K562 (cell line): ENCODE data around the gene TRPC1. TPM values are rescaled to one million over a fixed set of nuclear protein-coding genes. Genes with fewer than 3 reads are reported as not detected.
A peak's percentile ranks its signal among the peaks of the same experiment; 100 is the strongest.

Source experiments
- ELF2 ChIP-seq: fragments of 250-450 bp; sonication (Bioruptor Pico); IDR thresholded peaks from 2 replicates; pipeline ENCODE4 v1.5.0; 2021; ENCODE audit warnings: mild to moderate bottlenecking
- EWSR1 ChIP-seq: fragments of 450-650 bp; IDR thresholded peaks from 2 replicates; pipeline ENCODE4 v1.6.1; 2018; ENCODE audit warnings: borderline replicate concordance, mild to moderate bottlenecking, low read depth, moderate library complexity; ENCODE audit not compliant: partially characterized antibody
- GABPA ChIP-seq: fragments of 200-800 bp; sonication (Bioruptor generic); conservative IDR thresholded peaks from 2 replicates; pipeline ENCODE4 v1.6.1; 2016; ENCODE audit warnings: low read depth, missing genetic modification characterization, missing compliant biosample characterization
- MCM3 ChIP-seq: fragments of 450-650 bp; IDR thresholded peaks from 2 replicates; pipeline ENCODE4 v1.6.1; 2016
- POLR2AphosphoS2 ChIP-seq: IDR thresholded peaks from 2 replicates; pipeline ENCODE4 v1.6.1; 2012; ENCODE audit warnings: low read length, improper control_type of control experiment
- RBFOX2 ChIP-seq: fragments of 200-400 bp; formaldehyde crosslinking; IDR thresholded peaks from 2 replicates; pipeline ENCODE4 v1.6.1; 2017; ENCODE audit warnings: low read depth, mild to moderate bottlenecking, low read length, moderate library complexity
- RBM39 ChIP-seq: fragments of 200-400 bp; formaldehyde crosslinking; optimal IDR thresholded peaks from 2 replicates; pipeline ENCODE3; 2018; ENCODE audit warnings: low read depth, low read length
- SAFB ChIP-seq: fragments of 200-400 bp; formaldehyde crosslinking; IDR thresholded peaks from 2 replicates; pipeline ENCODE4 v1.6.1; 2017; ENCODE audit warnings: low read depth, low read length, borderline replicate concordance
- SMARCA4 ChIP-seq: fragments of 450-650 bp; IDR thresholded peaks from 2 replicates; pipeline ENCODE4 v1.6.1; 2016
- TRIM24 ChIP-seq, 2 experiments: fragments of 450-650 bp; IDR thresholded peaks; 2 replicates each; pipeline ENCODE4 v1.6.1; 2016
- ZBTB33 ChIP-seq: sonication (generic); formaldehyde crosslinking; IDR thresholded peaks from 2 replicates; pipeline ENCODE4 v1.8.1; 2023; ENCODE audit warnings: mild to moderate bottlenecking, missing genetic modification reagents
- ZBTB40 ChIP-seq, 2 experiments: fragments of 450-650 bp in 1 of 2; sonication (generic) in 1 of 2; formaldehyde crosslinking in 1 of 2; IDR thresholded peaks; 2 replicates each; pipeline versions ENCODE4 v1.7.1 to v1.9.0; 2016 to 2022; ENCODE audit warnings: inconsistent platforms in 1 of 2, mild to moderate bottlenecking in 1 of 2, missing genetic modification reagents in 1 of 2
- ZNF778 ChIP-seq: fragments of 450-650 bp; formaldehyde crosslinking; IDR thresholded peaks from 2 replicates; pipeline ENCODE4 v1.4.0; 2020; ENCODE audit warnings: mild to moderate bottlenecking, moderate library complexity
- polyA plus RNA-seq, 8 experiments: library from polyadenylated mRNA; depleted of rRNA in 4 of 8; stranded (reverse) in 5 of 8; unstranded in 3 of 8; fragments of >200 nt; fragmentation: Nextera tagmentation in 2 of 8; fragmentation: Illumina TruSeq in 1 of 8; extraction: Ambion mirVana in 2 of 8; extraction: Trizol in 1 of 8; gene quantifications; 2 replicates each; pipeline versions ENCODE4 v1.2.1 to v1.2.3, GENCODE V29; 2011 to 2014; ENCODE audit warnings: inconsistent platforms in 1 of 8, missing spikeins in 1 of 8
- total RNA-seq, 7 experiments: library from RNA; depleted of rRNA in 6 of 7; stranded (reverse); fragments of >200 nt in 6 of 7; fragmentation: Illumina TruSeq in 2 of 7; extraction: Trizol in 2 of 7; gene quantifications; 2 replicates each; pipeline versions ENCODE4 v1.2.1 to v1.2.3, GENCODE V29; 2011 to 2021; ENCODE audit warnings: low replicate concordance in 1 of 7
- TF ChIP-seq, protein P1 (sequence below): IDR thresholded peaks from 2 replicates; pipeline ENCODE4 v1.6.1; 2011; ENCODE audit warnings: borderline replicate concordance, low read depth, mild to moderate bottlenecking, moderate library complexity, low read length; ENCODE audit not compliant: insufficient read depth, poor library complexity, severe bottlenecking

TRPC1 gene
- total and polyA plus RNA-seq, 9 of the 15 experiments (the other 6 are each of a cell fraction or from before 2014, with no cell fraction given): 1.4 to 6.5 (median 3.0) TPM

DNA sequence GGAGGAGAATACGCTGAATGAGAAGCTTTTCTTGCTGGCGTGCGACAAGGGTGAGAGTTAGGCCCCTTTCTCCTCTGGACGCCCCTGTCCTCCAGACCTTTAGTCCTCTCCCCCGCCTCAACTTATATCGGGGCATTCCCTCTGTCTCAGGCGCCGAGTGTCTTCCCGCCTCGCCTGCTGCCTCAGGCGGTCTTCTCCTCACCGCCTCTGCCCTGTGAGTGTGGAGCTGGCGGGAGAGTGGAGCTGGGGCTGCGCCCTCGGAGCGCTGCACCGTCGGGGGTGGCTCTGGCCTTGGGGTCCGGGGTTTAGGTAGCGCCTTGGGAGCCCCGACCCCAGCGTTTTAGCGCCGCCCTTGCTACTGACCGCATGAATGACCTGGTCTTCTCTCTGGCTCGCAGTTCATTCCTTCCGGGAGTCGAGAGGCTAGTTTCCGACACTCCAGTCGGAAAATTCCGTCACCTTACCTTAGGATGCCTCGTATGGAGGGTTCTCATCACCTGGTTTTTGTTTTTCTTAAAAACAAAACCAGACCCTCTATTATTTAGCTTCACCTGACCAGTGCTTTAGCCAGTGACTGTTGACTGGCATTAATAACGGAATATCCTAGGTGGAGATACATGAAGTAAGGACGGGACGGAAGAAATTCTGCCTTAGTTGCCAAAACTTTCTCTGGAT, 985 bp downstream of the TRPC1 start (continued):
- TF ChIP-seq ZNF778 (CRISPR knock-in tag) (no peak), SMARCA4 (peak; percentile 30; the same call in 1 of the 2 replicates), TRIM24 (IDR thresholded peaks at IDR 0.05) (no peak), EWSR1 (no peak), SAFB (no peak), POLR2AphosphoS2 (no peak), RBM39 (no peak), GABPA (tag) (0 out of 2 replicates have a peak, but pooled peaks have one; percentile 16), RBFOX2 (peak; percentile 59), ZBTB33 (CRISPR knock-in tag) (no peak), MCM3 (no peak), ELF2 (CRISPR knock-in tag) (no peak), ZBTB40 (IDR thresholded peaks at IDR 0.05) (peak; percentile 34; the same call in 1 of the 2 replicates), ZBTB40 (CRISPR knock-in tag; IDR thresholded peaks at IDR 0.05) (no peak)
- TF ChIP-seq, protein P1, sequence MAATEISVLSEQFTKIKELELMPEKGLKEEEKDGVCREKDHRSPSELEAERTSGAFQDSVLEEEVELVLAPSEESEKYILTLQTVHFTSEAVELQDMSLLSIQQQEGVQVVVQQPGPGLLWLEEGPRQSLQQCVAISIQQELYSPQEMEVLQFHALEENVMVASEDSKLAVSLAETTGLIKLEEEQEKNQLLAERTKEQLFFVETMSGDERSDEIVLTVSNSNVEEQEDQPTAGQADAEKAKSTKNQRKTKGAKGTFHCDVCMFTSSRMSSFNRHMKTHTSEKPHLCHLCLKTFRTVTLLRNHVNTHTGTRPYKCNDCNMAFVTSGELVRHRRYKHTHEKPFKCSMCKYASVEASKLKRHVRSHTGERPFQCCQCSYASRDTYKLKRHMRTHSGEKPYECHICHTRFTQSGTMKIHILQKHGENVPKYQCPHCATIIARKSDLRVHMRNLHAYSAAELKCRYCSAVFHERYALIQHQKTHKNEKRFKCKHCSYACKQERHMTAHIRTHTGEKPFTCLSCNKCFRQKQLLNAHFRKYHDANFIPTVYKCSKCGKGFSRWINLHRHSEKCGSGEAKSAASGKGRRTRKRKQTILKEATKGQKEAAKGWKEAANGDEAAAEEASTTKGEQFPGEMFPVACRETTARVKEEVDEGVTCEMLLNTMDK: no peak
